ENCODE results near the gene CADPS.

GRCh38 chr3:62531493-62531892 is 343.7 kb downstream of the CADPS start:
- TF ChIP-seq CTCF (IDR thresholded peaks at IDR 0.05) (no peak), REST (IDR thresholded peaks at IDR 0.05; ENCODE audit: insufficient read depth in 1 of 2, low read depth in 2 of 2, low read length in 1 of 2) (no peak), SIN3A (IDR thresholded peaks at IDR 0.05; ENCODE audit: borderline replicate concordance, insufficient read depth, low read depth, low read length) (no peak), TCF7L2 (IDR thresholded peaks at IDR 0.05; ENCODE audit: low read depth, low read length) (no peak), POLR2AphosphoS5 (IDR thresholded peaks at IDR 0.05; ENCODE audit: low read depth, low read length) (no peak)
